Trophoblast cell (in vitro differentiated cells and primary cell): ENCODE results near the gene TPSAB1.
"Not testable (repeated sequence)": the region's sequence is repeated elsewhere in the genome, so short reads cannot be mapped to it uniquely, and the experiment has no call there.

Experiments used
- DNase-seq, 2 donors: peaks; one replicate each; pipeline ENCODE4 v3.0.0-alpha.2; 2016
- H2AFZ ChIP-seq: 2 replicates; pipeline ENCODE4 v1.6.1; 2013; ENCODE audit warnings: low read length, moderate library complexity, mild to moderate bottlenecking; ENCODE audit not compliant: insufficient read depth, poor library complexity
- H2AK5ac ChIP-seq: 2 replicates; pipeline ENCODE4 v1.6.1; 2013; ENCODE audit warnings: mild to moderate bottlenecking, low read length
- H2BK120ac ChIP-seq: 2 replicates; pipeline ENCODE4 v1.6.1; 2013; ENCODE audit warnings: low read length, mild to moderate bottlenecking, moderate library complexity; ENCODE audit not compliant: insufficient read depth, poor library complexity
- H2BK12ac ChIP-seq: 2 replicates; pipeline ENCODE4 v1.6.1; 2013; ENCODE audit warnings: mild to moderate bottlenecking, low read length, moderate library complexity
- H2BK5ac ChIP-seq: 2 replicates; pipeline ENCODE4 v1.6.1; 2013; ENCODE audit warnings: low read length, low read depth, moderate library complexity, mild to moderate bottlenecking; ENCODE audit not compliant: poor library complexity
- H3K14ac ChIP-seq: 2 replicates; pipeline ENCODE4 v1.6.1; 2013; ENCODE audit warnings: mild to moderate bottlenecking, low read length
- H3K18ac ChIP-seq: 2 replicates; pipeline ENCODE4 v1.6.1; 2013; ENCODE audit warnings: mild to moderate bottlenecking, low read length
- H3K23ac ChIP-seq: 2 replicates; pipeline ENCODE4 v1.6.1; 2013; ENCODE audit warnings: low read length
- H3K27ac ChIP-seq: 2 replicates; pipeline ENCODE4 v1.5.1; 2013; ENCODE audit warnings: low read depth, mild to moderate bottlenecking, inconsistent platforms, low read length, moderate library complexity
- H3K27me3 ChIP-seq: 2 replicates; pipeline ENCODE4 v1.6.1; 2013; ENCODE audit warnings: inconsistent platforms, mild to moderate bottlenecking, low read length, moderate library complexity; ENCODE audit not compliant: insufficient read depth
- H3K36me3 ChIP-seq, 2 experiments: 1 replicate in 1 of 2; 2 replicates in 1 of 2; pipeline ENCODE4 v1.6.1; 2013; ENCODE audit warnings: low read length in 2 of 2, mild to moderate bottlenecking in 2 of 2, moderate library complexity in 1 of 2; ENCODE audit not compliant: insufficient read depth in 2 of 2, control insufficient read depth in 1 of 2
- H3K4ac ChIP-seq: 2 replicates; pipeline ENCODE4 v1.6.1; 2013; ENCODE audit warnings: low read depth, mild to moderate bottlenecking, low read length, moderate library complexity
- H3K4me1 ChIP-seq, 2 experiments: 1 replicate in 1 of 2; 2 replicates in 1 of 2; pipeline ENCODE4 v1.6.1; 2013; ENCODE audit warnings: low read length in 2 of 2, mild to moderate bottlenecking in 2 of 2, moderate library complexity in 1 of 2; ENCODE audit not compliant: insufficient read depth in 2 of 2, control insufficient read depth in 1 of 2
- H3K4me2 ChIP-seq: 2 replicates; pipeline ENCODE4 v1.6.1; 2013; ENCODE audit warnings: inconsistent platforms, mild to moderate bottlenecking, low read length, moderate library complexity
- H3K4me3 ChIP-seq: 2 replicates; pipeline ENCODE4 v1.5.1; 2013; ENCODE audit warnings: mild to moderate bottlenecking, low read depth, low read length, inconsistent platforms
- H3K79me1 ChIP-seq: one replicate; pipeline ENCODE4 v1.6.1; 2013; ENCODE audit warnings: low read length
- H3K79me2 ChIP-seq: 2 replicates; pipeline ENCODE4 v1.6.1; 2013; ENCODE audit warnings: low read length, mild to moderate bottlenecking; ENCODE audit not compliant: control insufficient read depth, insufficient read depth, poor library complexity
- H3K9ac ChIP-seq: 2 replicates; pipeline ENCODE4 v1.6.1; 2013; ENCODE audit warnings: mild to moderate bottlenecking, low read length
- H3K9me3 ChIP-seq: 2 replicates; pipeline ENCODE4 v1.6.1; 2013; ENCODE audit warnings: low read depth, mild to moderate bottlenecking, control low read depth, inconsistent platforms, low read length; ENCODE audit not compliant: insufficient read depth
- H4K12ac ChIP-seq: 2 replicates; pipeline ENCODE4 v1.6.1; 2013; ENCODE audit warnings: low read depth, mild to moderate bottlenecking, low read length, moderate library complexity
- H4K8ac ChIP-seq: 2 replicates; pipeline ENCODE4 v1.6.1; 2013; ENCODE audit warnings: low read depth, mild to moderate bottlenecking, low read length, moderate library complexity
- H4K91ac ChIP-seq: one replicate; pipeline ENCODE4 v1.6.1; 2013; ENCODE audit warnings: low read depth, mild to moderate bottlenecking, low read length, moderate library complexity
- WGBS: extraction: QIAGEN DNeasy Blood & Tissue Kit; methylation state at CpG from one replicate; pipeline ENCODE4 v1.1.7; 2013; ENCODE audit warnings: missing lambda C conversion rate; ENCODE audit not compliant: insufficient read length, insufficient coverage; ENCODE audit errors: extremely low coverage; 5-methylcytosine and 5-hydroxymethylcytosine counted together

The TPSAB1 gene

DNA sequence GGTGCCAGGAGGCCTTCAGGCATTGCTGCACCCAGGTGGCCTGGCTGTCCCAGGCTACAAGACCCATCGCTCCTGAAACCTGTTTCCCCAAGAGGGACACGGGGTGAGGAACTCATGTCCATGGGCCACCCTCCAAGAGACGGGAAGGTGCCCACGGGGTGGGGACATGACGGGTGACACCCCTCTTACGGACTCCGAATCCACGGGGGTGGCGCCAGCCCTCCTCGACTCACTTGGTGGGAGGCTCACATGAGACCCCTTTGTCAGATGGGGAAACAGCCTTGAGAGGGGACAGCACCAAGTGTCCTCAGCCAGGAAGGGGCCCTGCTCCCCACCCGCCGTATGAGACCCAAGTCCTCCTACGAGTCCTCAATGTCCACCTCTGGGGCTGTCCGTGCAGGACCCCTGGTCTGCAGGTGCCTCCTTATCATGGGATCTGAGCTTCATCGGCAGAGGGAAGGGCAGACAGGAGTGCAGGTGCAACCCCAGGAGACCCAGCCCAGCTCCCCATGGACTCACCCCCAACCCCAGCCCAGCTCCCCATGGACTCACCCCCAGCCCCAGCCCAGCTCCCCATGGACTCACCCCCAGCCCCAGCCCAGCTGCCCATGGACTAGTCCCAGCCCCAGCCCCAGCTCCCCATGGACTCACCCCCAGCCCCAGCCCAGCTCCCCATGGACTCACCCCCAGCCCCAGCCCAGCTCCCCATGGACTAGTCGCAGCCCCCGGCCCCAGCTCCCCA is 9.9 kb upstream of the TPSAB1 start:
- not testable (repeated sequence) for H4K8ac ChIP-seq, H2AK5ac ChIP-seq, H4K12ac ChIP-seq, H3K36me3 ChIP-seq, H4K91ac ChIP-seq, H3K27me3 ChIP-seq, H3K4ac ChIP-seq, DNase-seq, H3K18ac ChIP-seq, H2BK5ac ChIP-seq, H2BK12ac ChIP-seq, H3K23ac ChIP-seq, H3K79me1 ChIP-seq, H2BK120ac ChIP-seq, H3K9me3 ChIP-seq, H3K27ac ChIP-seq, H3K9ac ChIP-seq, H3K14ac ChIP-seq, H3K79me2 ChIP-seq, H3K4me3 ChIP-seq, H3K4me1 ChIP-seq, H2AFZ ChIP-seq, H3K4me2 ChIP-seq
- WGBS, result no CpG with 5 or more reads among the region's 17 CpGs

DNA sequence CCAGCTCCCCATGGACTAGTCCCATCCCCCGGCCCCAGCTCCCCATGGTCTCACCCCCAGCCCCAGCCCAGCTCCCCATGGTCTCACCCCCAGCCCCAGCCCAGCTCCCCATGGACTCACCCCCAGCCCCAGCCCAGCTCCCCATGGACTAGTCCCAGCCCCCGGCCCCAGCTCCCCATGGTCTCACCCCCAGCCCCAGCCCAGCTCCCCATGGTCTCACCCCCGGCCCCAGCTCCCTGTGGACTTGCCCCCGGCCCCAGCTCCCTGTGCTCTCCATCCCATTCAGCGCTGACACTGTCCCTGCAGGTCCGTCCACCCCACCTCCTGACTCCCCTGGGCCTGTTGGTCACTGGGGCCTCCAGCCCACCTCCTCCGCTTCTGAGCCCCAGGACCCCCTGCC is 9.2 kb upstream of the TPSAB1 start:
- H3K14ac ChIP-seq, H3K27me3 ChIP-seq, H3K9ac ChIP-seq, H3K18ac ChIP-seq, H2AFZ ChIP-seq, H3K4me1 ChIP-seq, H3K27ac ChIP-seq, H3K79me2 ChIP-seq, H3K36me3 ChIP-seq, H3K9me3 ChIP-seq, H3K4ac ChIP-seq, H4K8ac ChIP-seq, H3K4me3 ChIP-seq, H3K23ac ChIP-seq, H4K12ac ChIP-seq, H2BK5ac ChIP-seq, H3K79me1 ChIP-seq, H4K91ac ChIP-seq, DNase-seq, H2AK5ac ChIP-seq, H2BK120ac ChIP-seq, H2BK12ac ChIP-seq, H3K4me2 ChIP-seq: not testable (repeated sequence)
- WGBS, result no CpG with 5 or more reads among the region's 7 CpGs

DNA sequence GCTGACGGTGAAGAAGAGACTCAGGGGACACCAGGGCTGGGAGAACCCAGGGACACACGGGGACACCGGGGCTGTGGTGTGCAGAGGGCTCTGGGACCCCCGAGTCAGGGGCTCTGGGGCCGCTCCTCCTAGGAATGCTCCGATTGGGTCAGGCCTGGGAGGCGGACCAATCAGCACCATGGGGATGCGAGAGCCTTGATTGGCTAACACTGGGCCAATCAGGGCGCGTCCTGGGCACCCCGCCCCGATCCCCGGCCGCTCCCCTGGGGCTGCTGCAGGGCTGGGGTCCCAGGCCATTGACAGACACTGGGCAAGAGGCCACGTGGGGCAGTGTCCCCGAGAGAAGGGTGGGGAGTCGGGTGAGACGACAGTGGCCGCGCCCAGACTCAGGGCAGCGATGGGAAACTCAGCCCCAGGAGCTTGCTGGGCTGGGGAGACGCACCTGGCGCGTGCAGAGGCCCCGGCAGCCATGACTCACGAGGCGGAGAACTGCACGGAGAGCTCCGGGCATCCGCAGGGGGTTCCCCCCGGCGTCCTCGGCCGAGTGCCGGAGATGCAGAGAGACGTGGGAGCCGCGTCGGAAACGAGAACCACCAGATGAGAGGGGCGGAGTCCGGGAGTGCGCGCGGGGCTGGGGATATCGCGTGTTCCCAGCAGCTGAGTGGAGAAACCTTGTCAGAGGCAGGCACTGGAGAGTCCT is 8.3 kb upstream of the TPSAB1 start:
- not testable (repeated sequence) for H3K23ac ChIP-seq, DNase-seq, H2BK120ac ChIP-seq, H3K4me2 ChIP-seq, H3K9ac ChIP-seq, H3K36me3 ChIP-seq, H3K79me1 ChIP-seq, H3K18ac ChIP-seq, H4K12ac ChIP-seq, H3K4ac ChIP-seq, H3K27me3 ChIP-seq, H2AK5ac ChIP-seq, H3K27ac ChIP-seq, H2BK12ac ChIP-seq, H4K8ac ChIP-seq, H4K91ac ChIP-seq, H3K14ac ChIP-seq, H2BK5ac ChIP-seq, H3K9me3 ChIP-seq, H2AFZ ChIP-seq, H3K79me2 ChIP-seq, H3K4me1 ChIP-seq, H3K4me3 ChIP-seq
- no CpG with 5 or more reads among the region's 47 CpGs for WGBS

DNA sequence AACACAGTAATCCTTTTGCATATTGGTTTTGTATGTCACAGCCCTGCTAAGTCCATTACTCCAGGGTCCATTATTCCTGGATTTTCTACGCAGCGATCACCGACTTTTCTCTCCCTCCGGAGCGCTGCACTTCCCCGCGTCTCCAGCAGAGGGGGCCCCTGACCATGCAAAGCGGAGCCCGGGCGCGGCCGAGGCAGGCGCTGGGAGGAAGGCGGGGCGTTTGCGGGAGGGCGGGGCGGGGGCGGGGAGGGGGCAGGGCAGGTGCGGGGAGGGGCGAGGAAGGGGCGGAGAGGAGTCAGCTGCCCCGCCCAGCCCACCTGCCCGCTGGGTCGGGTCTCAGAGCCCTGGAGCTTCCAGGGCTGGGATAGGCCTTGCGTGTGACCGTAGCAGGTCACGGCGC is 3.8 kb upstream of the TPSAB1 start:
- H3K4me3 ChIP-seq, result not testable (repeated sequence)

More for the DNA sequence above, 3.8 kb upstream of the TPSAB1 start:
- not testable (repeated sequence) for H3K79me1 ChIP-seq, DNase-seq, H3K9me3 ChIP-seq, H3K27me3 ChIP-seq, H3K4me2 ChIP-seq, H3K18ac ChIP-seq, H3K4ac ChIP-seq, H4K12ac ChIP-seq, H3K14ac ChIP-seq, H3K9ac ChIP-seq, H2BK5ac ChIP-seq, H4K8ac ChIP-seq, H3K4me1 ChIP-seq, H2AK5ac ChIP-seq, H3K27ac ChIP-seq, H2BK120ac ChIP-seq, H2AFZ ChIP-seq, H2BK12ac ChIP-seq, H3K36me3 ChIP-seq, H3K23ac ChIP-seq, H4K91ac ChIP-seq, H3K79me2 ChIP-seq
- WGBS, result no CpG with 5 or more reads among the region's 29 CpGs
